Endothelial cell of umbilical vein (primary cell): ENCODE results near the gene QPCT. TPM values are rescaled to one million over a fixed set of nuclear protein-coding genes. Genes with fewer than 3 reads are reported as not detected.

Experiments used
- BruUV-seq: library from RNA; stranded (reverse); fragments of 400-500 nt; replicated peaks from 2 replicates; lab custom pipeline; 2021; lab: Mats Ljungman, UMichigan
- CTCF ChIA-PET: fragments of 300-600, 350-600 bp; sonication (Branson Sonifier 250); formaldehyde crosslinking; loops from one replicate; lab custom pipeline; 2021; ENCODE audit warnings: antibody characterized with exemption, inconsistent platforms; lab: Charles Lee
- POLR2A ChIA-PET: fragments of 300-600, 350-600 bp; sonication (Branson Sonifier 250); formaldehyde crosslinking; loops from one replicate; lab custom pipeline; 2021; ENCODE audit warnings: antibody characterized with exemption, inconsistent platforms; lab: Charles Lee
- DNase-seq: peaks from one replicate; pipeline ENCODE4 v3.0.0-alpha.2; 2011; ENCODE audit warnings: low read depth, low spot score
- FAIRE-seq: peaks from 2 replicates; lab custom pipeline; 2011; peaks lifted over from hg19 to GRCh38; lab: Jason Lieb, UNC
- H2AFZ ChIP-seq: 2 replicates; pipeline ENCODE4 v1.6.0; 2012; ENCODE audit warnings: low read depth, low read length, control low read depth, inconsistent platforms
- H3K27ac ChIP-seq: 2 replicates; pipeline ENCODE4 v1.5.1; 2011; ENCODE audit warnings: low read depth, mild to moderate bottlenecking, control low read depth, low read length, moderate library complexity; ENCODE audit not compliant: insufficient read depth
- H3K27me3 ChIP-seq, 2 experiments: 2 replicates each; pipeline versions ENCODE4 v1.6.0 to v1.6.1; 2011; ENCODE audit warnings: low read length in 2 of 2, mixed read lengths in 1 of 2; ENCODE audit not compliant: control insufficient read depth in 2 of 2, insufficient read depth in 2 of 2
- H3K36me3 ChIP-seq, 2 experiments: 2 replicates in 1 of 2; 3 replicates in 1 of 2; pipeline ENCODE4 v1.5.1; 2011; ENCODE audit warnings: low read length in 2 of 2, mild to moderate bottlenecking in 1 of 2, moderate library complexity in 1 of 2; ENCODE audit not compliant: control insufficient read depth in 2 of 2, insufficient read depth in 2 of 2; ENCODE audit errors: extremely low read depth in 1 of 2
- H3K4me1 ChIP-seq: 3 replicates; pipeline ENCODE4 v1.5.1; 2011; ENCODE audit warnings: mild to moderate bottlenecking, low read length; ENCODE audit not compliant: control insufficient read depth, insufficient read depth; ENCODE audit errors: extremely low read depth
- H3K4me2 ChIP-seq: 2 replicates; pipeline ENCODE4 v1.6.1; 2011; ENCODE audit warnings: low read length, control low read depth, mixed read lengths; ENCODE audit not compliant: insufficient read depth
- H3K4me3 ChIP-seq, 3 experiments: fragments of 200-600 bp in 1 of 3; sonication (generic), shearing (Covaris generic) in 1 of 3; replicated peaks in 1 of 3; 2 replicates each; pipeline ENCODE4 v1.5.1; 2011 to 2016; ENCODE audit warnings: control low read depth in 3 of 3, low read length in 3 of 3, mild to moderate bottlenecking in 2 of 3, inconsistent platforms in 1 of 3, low read depth in 1 of 3, moderate library complexity in 1 of 3; ENCODE audit not compliant: insufficient read depth in 1 of 3
- H3K79me2 ChIP-seq: 2 replicates; pipeline ENCODE4 v1.6.0; 2012; ENCODE audit warnings: low read length, inconsistent platforms; ENCODE audit not compliant: control insufficient read depth, insufficient read depth
- H3K9ac ChIP-seq: replicated peaks from 2 replicates; pipeline ENCODE3; 2011; ENCODE audit warnings: low read length, control low read depth; ENCODE audit not compliant: insufficient read depth; ENCODE audit errors: extremely low read depth
- H3K9me1 ChIP-seq: replicated peaks from 3 replicates; pipeline ENCODE4 v1.6.0; 2011; ENCODE audit warnings: mild to moderate bottlenecking, low read length; ENCODE audit not compliant: control insufficient read depth, insufficient read depth; ENCODE audit errors: extremely low read depth
- H3K9me3 ChIP-seq: replicated peaks from 2 replicates; pipeline ENCODE4 v1.5.1; 2012; ENCODE audit warnings: low read length, inconsistent platforms; ENCODE audit not compliant: control insufficient read depth, insufficient read depth
- H4K20me1 ChIP-seq: replicated peaks from 2 replicates; pipeline ENCODE3; 2011; ENCODE audit warnings: mild to moderate bottlenecking, low read length; ENCODE audit not compliant: control insufficient read depth, insufficient read depth; ENCODE audit errors: extremely low read depth
- EZH2 ChIP-seq: IDR thresholded peaks from 2 replicates; pipeline ENCODE4 v1.6.1; 2012; ENCODE audit warnings: borderline replicate concordance, low read depth, mild to moderate bottlenecking, moderate library complexity, low read length, inconsistent platforms; ENCODE audit not compliant: severe bottlenecking
- FOS ChIP-seq: IDR thresholded peaks from 2 replicates; pipeline ENCODE4 v1.6.1; 2011; ENCODE audit warnings: mild to moderate bottlenecking, low read length, moderate library complexity, borderline replicate concordance; ENCODE audit not compliant: insufficient read depth
- GATA2 ChIP-seq: IDR thresholded peaks from 2 replicates; pipeline ENCODE4 v1.7.0; 2011; ENCODE audit warnings: low read depth, mild to moderate bottlenecking, moderate library complexity, mixed read lengths, low read length; ENCODE audit not compliant: insufficient read length, insufficient read depth
- JUN ChIP-seq: IDR thresholded peaks from 2 replicates; pipeline ENCODE4 v1.6.1; 2011; ENCODE audit warnings: borderline replicate concordance, low read depth; ENCODE audit not compliant: insufficient read length, insufficient read depth
- MAX ChIP-seq: IDR thresholded peaks from 2 replicates; pipeline ENCODE4 v1.6.1; 2011; ENCODE audit not compliant: insufficient read depth, insufficient read length
- MYC ChIP-seq: IDR thresholded peaks from one replicate; pipeline ENCODE4 v1.6.1; 2011; ENCODE audit warnings: mild to moderate bottlenecking, low read depth, low read length
- POLR2A ChIP-seq: IDR thresholded peaks from 2 replicates; pipeline ENCODE4 v1.6.1; 2012; ENCODE audit warnings: low read depth, mild to moderate bottlenecking, control low read depth, low read length
- POLR2AphosphoS5 ChIP-seq: IDR thresholded peaks from 2 replicates; pipeline ENCODE4 v1.6.1; 2012; ENCODE audit warnings: low read depth, mild to moderate bottlenecking, control low read depth, low read length, moderate library complexity; ENCODE audit not compliant: insufficient read depth
- dilution Hi-C: fragments of 300-500 bp; cut with MboI; formaldehyde crosslinking; loops from one replicate; pipeline ENCODE4 v1.15.0; 2019; ENCODE audit warnings: low sequenced_read_pairs; ENCODE audit not compliant: extremely low pct_ligation_motif_present
- intact Hi-C: fragments of 100-400 bp; cut with micrococcal nuclease; formaldehyde crosslinking; loops from one replicate; pipeline ENCODE4 v1.10.0; 2022
- polyA plus RNA-seq, 4 experiments: library from polyadenylated mRNA; depleted of rRNA in 3 of 4; stranded (reverse) in 3 of 4; unstranded in 1 of 4; fragments of >200 nt; gene quantifications; 2 replicates each; pipeline versions ENCODE4 v1.2.1 to v1.2.3, GENCODE V29; 2011 to 2012; ENCODE audit warnings: missing spikeins in 1 of 4
- total RNA-seq: library from RNA; stranded (reverse); gene quantifications from 2 replicates; pipeline ENCODE4 v1.2.3, GENCODE V29; 2021
- TF ChIP-seq, protein P1 (sequence below), 2 donors: IDR thresholded peaks; 1 replicate in 1 of 2; 2 replicates in 1 of 2; pipeline ENCODE4 v1.5.1; 2011; ENCODE audit warnings: low read length in 2 of 2, mild to moderate bottlenecking in 2 of 2, moderate library complexity in 2 of 2, control low read depth in 1 of 2, inconsistent platforms in 1 of 2, low read depth in 1 of 2; ENCODE audit not compliant: insufficient read depth in 1 of 2; ENCODE audit errors: extremely low read depth in 1 of 2

QPCT gene
- total and polyA plus RNA-seq, 2 donors (not counting 3 experiments of a cell fraction or from before 2014, with no cell fraction given) = 12.8 to 17.2 TPM

GRCh38 chr2:37367310-37367709 lies 22.9 kb downstream of the QPCT start:
- no peak for TF ChIP-seq EZH2
- no peaks in the 10 kb centered on the region for H3K9me1 ChIP-seq
- intact Hi-C loops = no loop called here
- H3K4me2 ChIP-seq = no peak overlapping the region
- H3K36me3 ChIP-seq = no peaks in the 10 kb centered on the region
- no peak overlapping the region for H3K27ac ChIP-seq
- no peaks in the 10 kb centered on the region for H4K20me1 ChIP-seq
- no peaks in the 10 kb centered on the region for H3K4me1 ChIP-seq
- no peaks in the 10 kb centered on the region for H3K9me3 ChIP-seq
- no peaks in the 10 kb centered on the region for H3K79me2 ChIP-seq
- no peak for FAIRE-seq
- BruUV-seq = no TSS peak
- no peak for DNase-seq
- H2AFZ ChIP-seq = no peak overlapping the region
- dilution Hi-C loops = no loop called here
- H3K9ac ChIP-seq = no peak overlapping the region
- H3K27me3 ChIP-seq = no peaks in the 10 kb centered on the region
- no peak overlapping the region for H3K4me3 ChIP-seq
- CTCF ChIA-PET = interaction anchor here (0.9 to 1.4 kb wide), 2 partner anchors 10 to 24 kb away, joined by 3 read pairs; no protein-coding TSS in a partner anchor
- POLR2A ChIA-PET = no interaction called here

GRCh38 chr2:37367984-37368383 lies 23.6 kb downstream of the QPCT start:
- POLR2A ChIA-PET = no interaction called here
- DNase-seq = no peak
- intact Hi-C loops = no loop called here
- H2AFZ ChIP-seq = no peak overlapping the region
- no TSS peak for BruUV-seq
- dilution Hi-C loops = no loop called here
- H3K36me3 ChIP-seq = no peaks in the 10 kb centered on the region
- no peak overlapping the region for H3K27ac ChIP-seq
- no peaks in the 10 kb centered on the region for H3K9me1 ChIP-seq
- H3K9me3 ChIP-seq = no peaks in the 10 kb centered on the region
- H3K27me3 ChIP-seq = no peaks in the 10 kb centered on the region
- no peaks in the 10 kb centered on the region for H4K20me1 ChIP-seq
- H3K4me3 ChIP-seq = no peak overlapping the region
- H3K4me1 ChIP-seq = no peaks in the 10 kb centered on the region
- TF ChIP-seq POLR2AphosphoS5 (no peak), POLR2A (no peak), EZH2 (no peak), MAX (no peak), GATA2 (no peak), JUN (no peak), MYC (no peak), FOS (no peak)
- TF ChIP-seq, protein P1, sequence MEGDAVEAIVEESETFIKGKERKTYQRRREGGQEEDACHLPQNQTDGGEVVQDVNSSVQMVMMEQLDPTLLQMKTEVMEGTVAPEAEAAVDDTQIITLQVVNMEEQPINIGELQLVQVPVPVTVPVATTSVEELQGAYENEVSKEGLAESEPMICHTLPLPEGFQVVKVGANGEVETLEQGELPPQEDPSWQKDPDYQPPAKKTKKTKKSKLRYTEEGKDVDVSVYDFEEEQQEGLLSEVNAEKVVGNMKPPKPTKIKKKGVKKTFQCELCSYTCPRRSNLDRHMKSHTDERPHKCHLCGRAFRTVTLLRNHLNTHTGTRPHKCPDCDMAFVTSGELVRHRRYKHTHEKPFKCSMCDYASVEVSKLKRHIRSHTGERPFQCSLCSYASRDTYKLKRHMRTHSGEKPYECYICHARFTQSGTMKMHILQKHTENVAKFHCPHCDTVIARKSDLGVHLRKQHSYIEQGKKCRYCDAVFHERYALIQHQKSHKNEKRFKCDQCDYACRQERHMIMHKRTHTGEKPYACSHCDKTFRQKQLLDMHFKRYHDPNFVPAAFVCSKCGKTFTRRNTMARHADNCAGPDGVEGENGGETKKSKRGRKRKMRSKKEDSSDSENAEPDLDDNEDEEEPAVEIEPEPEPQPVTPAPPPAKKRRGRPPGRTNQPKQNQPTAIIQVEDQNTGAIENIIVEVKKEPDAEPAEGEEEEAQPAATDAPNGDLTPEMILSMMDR (IDR thresholded peaks at IDR 0.05; ENCODE audit: extremely low read depth in 1 of 2, insufficient read depth in 1 of 2, low read depth in 1 of 2, low read length in 2 of 2) = no peak
- no peak overlapping the region for H3K4me2 ChIP-seq
- no peaks in the 10 kb centered on the region for H3K79me2 ChIP-seq
- FAIRE-seq = no peak
- CTCF ChIA-PET = interaction anchor here (0.9 to 1.4 kb wide), 2 partner anchors 9 to 25 kb away, joined by 3 read pairs; no protein-coding TSS in a partner anchor
- no peak overlapping the region for H3K9ac ChIP-seq
